GM18951 (cell line): ENCODE data around the gene PPP1R15B.

Source experiments
- POLR2A ChIP-seq: IDR thresholded peaks from 4 replicates; pipeline ENCODE4 v1.6.1; 2011; ENCODE audit warnings: mild to moderate bottlenecking; ENCODE audit not compliant: insufficient read length, insufficient read depth; ENCODE audit errors: extremely low read depth
- in situ Hi-C: fragments of 300-500 bp; cut with MboI; formaldehyde crosslinking; loops from one replicate; pipeline ENCODE4 v1.12.0; 2022; ENCODE audit warnings: low sequenced_read_pairs, mixed read lengths, inconsistent platforms; ENCODE audit not compliant: unreplicated experiment

PPP1R15B gene

GRCh38 chr1:204439621-204440375 lies 28.2 kb upstream of the PPP1R15B start:
- TF ChIP-seq POLR2A, result no peak
- in situ Hi-C loops, result loop anchor here (25.0 kb wide), 1 partner anchor 373 kb away; no protein-coding TSS in a partner anchor

DNA sequence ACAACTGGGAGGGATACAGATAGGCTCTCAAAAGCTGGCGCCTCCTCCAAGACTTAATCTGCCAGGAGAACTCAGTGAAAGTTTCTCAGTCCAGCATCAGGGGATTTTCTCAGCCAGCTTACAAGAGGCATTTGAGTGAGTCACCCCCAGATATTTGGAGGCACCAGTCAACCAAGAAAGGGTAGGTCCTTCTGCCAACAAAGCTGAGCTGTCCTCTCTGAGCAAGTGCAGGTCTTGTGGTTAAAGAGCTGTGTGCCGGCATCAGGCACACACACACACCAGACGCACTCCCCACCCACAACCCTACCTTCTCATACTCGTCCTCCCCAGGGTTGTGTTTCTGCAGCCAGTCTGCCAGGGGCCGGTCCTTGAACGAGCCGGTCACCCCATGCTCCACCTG lies 27.0 kb upstream of the PPP1R15B start:
- in situ Hi-C loops, result loop anchor here (25.0 kb wide), 1 partner anchor 374 kb away; no protein-coding TSS in a partner anchor
- TF ChIP-seq POLR2A, result no peak

DNA sequence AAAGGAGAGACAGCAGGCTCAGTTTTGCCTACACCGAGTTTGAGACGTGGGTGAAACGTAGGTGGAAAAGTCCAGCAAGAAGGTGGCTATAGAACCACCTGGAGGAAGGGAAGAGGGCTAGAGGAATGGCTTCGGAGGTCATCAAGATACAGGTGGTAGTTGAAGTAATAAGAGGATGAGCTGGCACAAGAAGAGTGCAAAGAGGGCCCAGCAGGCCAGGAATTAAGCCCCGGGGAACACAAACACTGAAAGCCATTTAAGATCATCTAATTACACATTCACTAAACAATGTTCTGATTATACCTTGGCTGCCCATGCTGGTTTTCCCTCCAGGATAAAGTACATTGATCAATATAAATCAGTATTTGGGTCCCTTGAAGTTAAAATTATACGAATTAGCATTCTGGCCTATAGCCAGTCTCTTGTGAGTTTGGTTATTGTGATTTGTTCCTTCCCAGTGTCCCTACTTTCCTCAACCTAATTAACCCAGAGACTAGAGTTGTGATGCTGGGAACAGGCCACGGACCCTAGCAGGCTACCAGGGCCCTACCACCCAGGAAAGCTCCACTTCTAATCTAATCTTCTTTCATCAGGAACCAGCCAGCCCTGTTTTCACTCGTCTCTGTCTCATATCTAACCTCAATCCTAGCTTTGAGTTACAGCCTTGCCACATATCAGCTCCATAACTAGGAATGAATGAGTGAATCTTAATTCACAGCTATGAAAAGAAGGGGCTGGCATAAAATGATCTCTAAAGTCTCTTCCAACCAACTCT lies 26.4 kb upstream of the PPP1R15B start:
- in situ Hi-C loops, result loop anchor here (25.0 kb wide), 1 partner anchor 374 kb away; no protein-coding TSS in a partner anchor

GRCh38 chr1:204435872-204436271 lies 24.3 kb upstream of the PPP1R15B start:
- no peak for TF ChIP-seq POLR2A
- in situ Hi-C loops, result loop anchor here (25.0 kb wide), 1 partner anchor 376 kb away; no protein-coding TSS in a partner anchor

More for the DNA sequence above, 26.4 kb upstream of the PPP1R15B start:
- no peak for TF ChIP-seq POLR2A

- TF ChIP-seq POLR2A, result no peak
- in situ Hi-C loops, result loop anchor here (25.0 kb wide), 1 partner anchor 377 kb away; no protein-coding TSS in a partner anchor
Measured at GRCh38 chr1:204435381-204435831, 23.8 kb upstream of the PPP1R15B start.

DNA sequence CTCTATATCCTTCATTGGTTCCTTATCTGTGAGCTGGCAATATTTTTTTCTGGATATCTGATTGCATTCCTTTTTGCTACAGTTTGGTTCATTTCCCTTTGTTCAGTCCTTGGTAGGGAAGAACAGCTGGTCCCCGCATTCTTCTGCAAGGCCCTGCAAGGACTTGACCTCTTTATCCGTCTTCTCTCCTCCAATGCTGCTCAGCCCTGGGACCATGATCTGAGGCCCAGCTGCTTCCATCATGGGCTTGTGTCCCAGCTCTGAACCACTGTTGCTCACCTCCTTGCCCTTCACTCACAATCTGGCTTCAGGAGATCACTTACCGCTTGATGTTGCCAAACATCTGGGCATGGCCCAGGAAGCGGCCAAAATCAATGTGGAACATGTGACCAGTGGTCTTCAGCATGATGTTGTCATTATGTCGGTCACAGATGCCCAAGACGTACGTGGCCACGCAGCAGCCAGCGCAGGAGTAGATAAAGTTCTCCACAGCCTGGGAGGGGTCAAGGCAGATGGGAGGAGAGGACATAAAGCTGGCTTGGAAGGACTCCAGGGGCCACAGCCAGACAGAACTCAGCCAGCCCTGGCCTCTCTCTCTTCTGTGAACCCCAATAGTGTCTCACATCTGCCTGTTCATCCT lies 22.6 kb upstream of the PPP1R15B start:
- in situ Hi-C loops, result loop anchor here (25.0 kb wide), 1 partner anchor 378 kb away; no protein-coding TSS in a partner anchor
- TF ChIP-seq POLR2A, result no peak

- in situ Hi-C loops, result loop anchor here (25.0 kb wide), 1 partner anchor 380 kb away; no protein-coding TSS in a partner anchor
- TF ChIP-seq POLR2A, result no peak
Measured at GRCh38 chr1:204432708-204433107, 21.1 kb upstream of the PPP1R15B start.

DNA sequence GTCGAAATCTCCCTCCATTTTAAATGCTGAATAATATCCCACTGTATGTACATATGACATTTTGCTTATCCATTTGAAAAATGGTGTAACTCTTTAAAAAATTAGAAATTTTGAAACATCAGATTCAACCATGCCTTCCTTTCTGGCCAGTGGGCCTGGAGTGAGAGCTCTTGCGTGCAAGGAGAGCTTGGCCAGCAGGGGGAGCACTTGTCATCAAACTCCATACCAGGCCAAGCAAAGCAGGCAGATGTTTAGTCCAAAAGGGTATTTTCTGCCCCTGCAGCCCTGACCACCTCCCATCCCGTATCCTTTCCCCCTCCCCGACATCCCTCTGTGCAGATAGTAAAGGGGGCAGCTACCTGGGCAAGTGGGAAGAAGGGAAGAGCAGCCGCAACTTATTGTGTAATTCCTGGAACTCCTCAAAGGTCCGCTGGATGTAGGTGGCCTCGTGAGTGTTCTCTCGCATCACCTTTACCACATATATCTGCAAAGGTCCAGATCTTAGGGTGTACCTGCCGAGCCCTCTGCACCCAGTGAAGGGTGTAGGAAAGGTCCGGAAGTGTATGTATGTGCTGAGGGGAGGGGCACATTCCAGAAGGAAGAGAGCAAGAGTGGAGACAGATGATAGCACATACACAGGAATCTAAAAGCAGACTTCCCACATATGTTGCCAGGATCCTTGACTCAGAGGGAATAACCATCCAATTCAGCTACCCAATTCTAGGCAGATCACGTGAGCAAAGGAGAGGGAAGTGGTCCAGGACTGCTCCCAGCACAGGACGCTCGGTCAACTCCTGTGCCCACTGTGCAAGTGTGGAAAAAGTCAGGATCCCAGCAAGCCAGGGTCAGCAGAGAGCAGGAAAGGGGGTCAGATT lies 19.9 kb upstream of the PPP1R15B start:
- TF ChIP-seq POLR2A, result no peak
- in situ Hi-C loops, result loop anchor here (25.0 kb wide), 1 partner anchor 381 kb away; no protein-coding TSS in a partner anchor

DNA sequence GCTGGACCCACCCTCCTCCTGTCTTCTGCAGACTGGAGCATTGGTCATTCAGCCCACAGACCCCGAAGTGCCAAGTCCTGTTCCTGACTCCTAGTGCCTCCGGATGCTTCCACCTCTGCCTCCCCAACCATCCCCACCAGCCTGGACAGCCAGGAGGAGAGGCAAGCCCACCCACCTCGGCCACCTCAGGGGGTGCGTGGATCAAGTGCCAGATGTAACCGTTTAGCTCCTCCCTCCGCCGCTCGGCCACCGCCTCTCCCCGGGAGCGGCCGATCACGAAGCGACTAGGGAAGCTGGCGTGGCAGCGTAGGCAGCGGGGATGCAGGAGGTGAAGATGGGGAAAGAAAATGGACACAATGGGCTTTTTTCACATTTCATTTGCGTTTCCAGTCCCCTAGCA lies 18.1 kb upstream of the PPP1R15B start:
- in situ Hi-C loops, result loop anchor here (25.0 kb wide), 1 partner anchor 383 kb away; no protein-coding TSS in a partner anchor

DNA sequence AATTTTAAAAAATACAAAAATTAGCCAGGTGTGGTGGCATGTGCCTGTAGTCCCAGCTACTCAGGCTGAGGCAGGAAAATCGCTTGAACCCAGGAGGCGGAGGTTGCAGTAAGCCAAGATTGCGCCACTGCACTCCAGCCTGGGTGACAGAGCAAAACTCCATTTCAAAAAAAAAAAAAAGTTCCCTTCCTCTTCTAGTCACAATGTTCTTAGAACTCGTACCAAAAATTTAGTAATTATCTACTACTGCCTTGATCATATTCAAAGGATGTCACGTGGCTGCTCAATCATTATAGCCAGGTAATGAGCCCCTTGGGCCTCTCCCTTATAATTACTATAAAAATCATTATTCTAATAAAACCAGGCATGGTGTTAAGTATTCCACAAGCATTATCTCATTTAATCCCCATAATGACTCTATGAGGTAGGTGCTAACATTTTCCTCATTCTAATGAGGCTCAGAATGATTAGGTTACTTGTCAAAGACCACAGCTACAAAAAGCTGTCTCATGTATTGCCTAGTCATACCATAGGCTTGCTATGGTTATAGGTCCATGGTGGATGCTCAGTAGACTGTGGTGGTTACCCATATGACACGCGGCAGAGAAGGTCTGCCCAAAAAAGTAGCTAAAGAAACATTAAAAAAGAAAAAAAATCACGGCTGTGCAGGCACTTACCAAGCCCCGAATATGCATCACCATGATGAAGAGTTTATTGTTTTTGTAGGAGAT lies 15.5 kb upstream of the PPP1R15B start:
- in situ Hi-C loops, result loop anchor here (25.0 kb wide), 1 partner anchor 385 kb away; no protein-coding TSS in a partner anchor
- no peak for TF ChIP-seq POLR2A

More for the DNA sequence above, 18.1 kb upstream of the PPP1R15B start:
- TF ChIP-seq POLR2A, result no peak

DNA sequence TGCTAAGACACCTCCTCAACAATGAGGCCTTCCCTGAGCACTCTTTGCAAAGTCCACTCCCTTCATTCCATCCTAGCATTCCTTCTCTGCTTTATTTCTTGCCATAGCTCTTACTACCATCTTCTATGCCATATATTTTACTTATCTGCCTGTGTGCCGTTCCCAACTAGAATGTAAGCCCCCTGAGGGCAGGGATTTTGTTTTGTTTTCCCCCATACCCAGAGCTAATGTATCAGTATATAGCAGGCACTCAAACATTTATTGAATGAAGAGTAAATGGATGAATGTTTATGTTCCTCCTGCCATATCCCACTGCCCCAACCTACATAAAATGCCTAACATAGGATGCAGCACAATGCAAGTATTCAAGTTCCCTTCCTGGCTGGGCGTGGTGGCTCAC lies 14.9 kb upstream of the PPP1R15B start:
- in situ Hi-C loops, result loop anchor here (25.0 kb wide), 1 partner anchor 386 kb away; no protein-coding TSS in a partner anchor
- TF ChIP-seq POLR2A, result no peak
